ENCODE results near the gene ECPAS.

ECPAS gene

DNA sequence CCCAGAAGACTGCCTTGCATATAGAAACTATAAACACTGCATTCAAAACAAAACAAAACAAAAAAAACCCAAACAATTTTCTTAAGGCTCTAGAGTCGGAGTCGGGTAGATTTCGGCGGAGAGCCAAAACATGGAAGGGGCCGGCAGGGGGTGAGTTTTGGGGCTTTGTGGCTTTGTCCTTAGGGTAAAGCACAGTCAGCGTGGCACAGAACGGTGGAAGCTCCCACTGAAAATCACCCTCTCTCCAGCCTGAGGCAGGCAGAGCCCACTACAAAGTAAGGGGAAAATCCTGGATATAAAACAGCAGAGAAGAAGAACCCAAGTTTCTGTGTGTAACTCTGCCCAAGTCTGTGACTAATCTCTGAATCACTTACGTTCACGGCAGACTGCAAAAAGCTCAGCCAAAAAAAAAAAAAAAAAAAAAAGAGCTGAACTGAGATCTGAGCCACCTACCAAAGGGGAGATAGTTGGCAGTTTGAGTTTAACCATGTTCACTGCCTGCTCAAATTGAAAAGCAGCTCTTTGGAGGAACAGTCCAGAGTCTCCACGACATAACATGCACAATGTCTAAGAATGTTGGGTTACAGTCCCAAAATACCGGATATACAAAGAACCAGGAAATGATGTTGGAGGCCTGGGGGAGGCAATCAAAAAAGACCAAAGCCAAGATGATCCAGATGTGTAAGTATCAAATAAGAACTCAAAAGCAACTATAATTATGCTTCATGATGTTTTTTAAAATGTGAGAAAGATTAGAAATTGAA lies 127.5 kb downstream of the ECPAS start:
- TF ChIP-seq POLR2AphosphoS5 (IDR thresholded peaks at IDR 0.05; ENCODE audit: low read depth, low read length): no peak
- TF ChIP-seq, protein P1, sequence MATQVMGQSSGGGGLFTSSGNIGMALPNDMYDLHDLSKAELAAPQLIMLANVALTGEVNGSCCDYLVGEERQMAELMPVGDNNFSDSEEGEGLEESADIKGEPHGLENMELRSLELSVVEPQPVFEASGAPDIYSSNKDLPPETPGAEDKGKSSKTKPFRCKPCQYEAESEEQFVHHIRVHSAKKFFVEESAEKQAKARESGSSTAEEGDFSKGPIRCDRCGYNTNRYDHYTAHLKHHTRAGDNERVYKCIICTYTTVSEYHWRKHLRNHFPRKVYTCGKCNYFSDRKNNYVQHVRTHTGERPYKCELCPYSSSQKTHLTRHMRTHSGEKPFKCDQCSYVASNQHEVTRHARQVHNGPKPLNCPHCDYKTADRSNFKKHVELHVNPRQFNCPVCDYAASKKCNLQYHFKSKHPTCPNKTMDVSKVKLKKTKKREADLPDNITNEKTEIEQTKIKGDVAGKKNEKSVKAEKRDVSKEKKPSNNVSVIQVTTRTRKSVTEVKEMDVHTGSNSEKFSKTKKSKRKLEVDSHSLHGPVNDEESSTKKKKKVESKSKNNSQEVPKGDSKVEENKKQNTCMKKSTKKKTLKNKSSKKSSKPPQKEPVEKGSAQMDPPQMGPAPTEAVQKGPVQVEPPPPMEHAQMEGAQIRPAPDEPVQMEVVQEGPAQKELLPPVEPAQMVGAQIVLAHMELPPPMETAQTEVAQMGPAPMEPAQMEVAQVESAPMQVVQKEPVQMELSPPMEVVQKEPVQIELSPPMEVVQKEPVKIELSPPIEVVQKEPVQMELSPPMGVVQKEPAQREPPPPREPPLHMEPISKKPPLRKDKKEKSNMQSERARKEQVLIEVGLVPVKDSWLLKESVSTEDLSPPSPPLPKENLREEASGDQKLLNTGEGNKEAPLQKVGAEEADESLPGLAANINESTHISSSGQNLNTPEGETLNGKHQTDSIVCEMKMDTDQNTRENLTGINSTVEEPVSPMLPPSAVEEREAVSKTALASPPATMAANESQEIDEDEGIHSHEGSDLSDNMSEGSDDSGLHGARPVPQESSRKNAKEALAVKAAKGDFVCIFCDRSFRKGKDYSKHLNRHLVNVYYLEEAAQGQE (IDR thresholded peaks at IDR 0.05; ENCODE audit: insufficient read depth in 1 of 2, low read depth in 2 of 2, low read length in 2 of 2): no peak

DNA sequence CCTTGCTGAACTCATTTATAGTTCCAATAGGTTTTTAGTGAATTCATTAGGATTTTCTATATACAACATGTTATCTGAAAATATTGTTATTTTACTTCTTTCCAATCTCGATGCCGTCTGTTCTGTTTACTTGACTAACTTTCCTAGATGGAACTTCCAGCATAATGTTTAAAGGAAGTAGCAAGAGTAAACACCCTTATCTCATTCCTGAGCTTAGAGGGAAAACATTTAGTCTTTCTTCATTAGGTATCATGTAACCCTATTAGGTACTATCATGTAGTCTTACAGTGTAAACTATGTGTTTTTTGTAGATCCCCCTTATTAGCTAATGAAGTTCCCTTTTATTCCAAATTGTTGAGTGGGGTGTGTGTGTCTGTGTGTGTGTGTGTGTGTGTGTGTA lies 131.6 kb downstream of the ECPAS start:
- TF ChIP-seq, protein P1 (IDR thresholded peaks at IDR 0.05; ENCODE audit: insufficient read depth in 1 of 2, low read depth in 2 of 2, low read length in 2 of 2): no peak
- TF ChIP-seq POLR2AphosphoS5 (IDR thresholded peaks at IDR 0.05; ENCODE audit: low read depth, low read length): no peak
- no peak for TF ChIP-seq SIN3A (IDR thresholded peaks at IDR 0.05; ENCODE audit: borderline replicate concordance, insufficient read depth, low read length)
- TF ChIP-seq TAF1 (IDR thresholded peaks at IDR 0.05; ENCODE audit: borderline replicate concordance, insufficient read depth, low read length): no peak
- TF ChIP-seq FOXP2 (optimal IDR thresholded peaks at IDR 0.05; ENCODE audit: borderline replicate concordance, extremely low read depth, extremely low read length, insufficient read depth): no peak

DNA sequence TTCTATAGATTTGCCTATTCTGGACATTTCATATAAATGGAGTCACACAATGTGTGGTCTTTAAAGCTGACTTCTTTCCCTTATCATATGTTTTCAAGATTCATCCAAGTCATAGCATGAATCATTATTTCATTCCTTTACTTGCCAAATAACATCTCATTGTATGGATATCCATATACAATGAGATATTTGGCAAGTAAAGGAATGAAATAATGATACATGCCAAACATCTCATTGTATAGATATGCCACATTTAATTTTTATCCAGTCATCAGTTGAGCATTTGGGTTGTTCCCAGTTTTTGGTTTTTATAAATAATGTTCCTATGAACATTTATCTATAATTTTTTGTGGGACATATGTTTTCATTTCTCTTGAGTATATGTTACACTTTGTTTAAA lies 133.6 kb downstream of the ECPAS start:
- TF ChIP-seq SIN3A (IDR thresholded peaks at IDR 0.05; ENCODE audit: borderline replicate concordance, insufficient read depth, low read length) (no peak), POLR2AphosphoS5 (IDR thresholded peaks at IDR 0.05; ENCODE audit: low read depth, low read length) (no peak), TAF1 (IDR thresholded peaks at IDR 0.05; ENCODE audit: borderline replicate concordance, insufficient read depth, low read length) (no peak), FOXP2 (optimal IDR thresholded peaks at IDR 0.05; ENCODE audit: borderline replicate concordance, extremely low read depth, extremely low read length, insufficient read depth) (no peak)
- TF ChIP-seq, protein P1 (IDR thresholded peaks at IDR 0.05; ENCODE audit: insufficient read depth in 1 of 2, low read depth in 2 of 2, low read length in 2 of 2): no peak

DNA sequence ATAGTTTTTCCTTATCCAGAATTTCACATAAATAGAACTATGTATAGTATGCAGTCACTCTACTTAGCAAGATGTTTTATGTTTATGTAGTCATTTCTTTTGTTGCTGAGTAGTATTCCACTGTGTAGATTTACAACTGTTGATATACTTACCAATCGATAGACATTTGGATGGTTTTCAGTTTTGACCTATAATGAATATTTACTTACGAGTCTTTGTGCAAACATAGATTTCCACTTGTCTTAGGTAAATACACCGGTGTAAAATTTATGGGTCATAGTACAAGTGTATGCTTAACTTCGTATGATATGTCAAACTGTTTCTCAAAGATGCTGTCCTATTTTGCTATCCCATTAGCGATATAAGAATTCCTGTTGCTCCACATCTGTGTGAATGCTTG lies 134.4 kb downstream of the ECPAS start:
- TF ChIP-seq POLR2AphosphoS5 (IDR thresholded peaks at IDR 0.05; ENCODE audit: low read depth, low read length) (no peak), FOXP2 (optimal IDR thresholded peaks at IDR 0.05; ENCODE audit: borderline replicate concordance, extremely low read depth, extremely low read length, insufficient read depth) (no peak), TAF1 (IDR thresholded peaks at IDR 0.05; ENCODE audit: borderline replicate concordance, insufficient read depth, low read length) (no peak), SIN3A (IDR thresholded peaks at IDR 0.05; ENCODE audit: borderline replicate concordance, insufficient read depth, low read length) (no peak)
- TF ChIP-seq, protein P1 (IDR thresholded peaks at IDR 0.05; ENCODE audit: insufficient read depth in 1 of 2, low read depth in 2 of 2, low read length in 2 of 2): no peak
